ENCODE results near the gene TUBB4B.
"Not testable (repeated sequence)": the region's sequence is repeated elsewhere in the genome, so short reads cannot be mapped to it uniquely, and the experiment has no call there.

The TUBB4B gene

DNA sequence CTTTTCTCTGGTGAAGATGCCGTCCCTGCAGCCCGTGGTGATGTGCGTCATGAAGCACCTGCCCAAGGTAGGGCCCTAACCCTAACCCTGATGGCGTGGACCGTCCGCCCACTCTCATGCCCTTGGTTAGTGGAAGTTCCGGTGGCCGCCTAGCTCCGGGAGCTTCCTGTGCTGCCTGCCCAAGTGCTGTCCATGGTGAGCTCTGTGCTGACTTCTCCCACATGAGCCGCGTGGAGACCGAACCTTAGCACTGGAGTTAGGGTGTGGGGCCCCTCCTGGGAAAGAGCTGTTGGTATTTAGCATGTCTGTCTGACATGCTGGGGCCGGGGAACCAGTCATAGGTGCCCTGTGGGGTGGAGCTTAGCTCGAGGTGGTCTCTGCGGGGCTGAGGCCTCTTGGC lies 15.3 kb downstream of the TUBB4B start:
- Histone ChIP-seq H3K36me3 (ENCODE audit: low read length) (no peaks in the 10 kb centered on the region), H3K79me2 (ENCODE audit: insufficient read depth, low read length) (peaks cover 15% of the 10 kb centered on the region), H3K9me2 (replicated peaks; ENCODE audit: insufficient read depth, low read length) (no peaks in the 10 kb centered on the region), H3K4me3 (ENCODE audit: insufficient read depth, low read length, poor library complexity, severe bottlenecking) (peak overlapping the region; percentile 99), H3K9me3 (ENCODE audit: insufficient read depth, low read length) (no peaks in the 10 kb centered on the region), H3F3A (ENCODE audit: insufficient read depth) (no peaks in the 10 kb centered on the region), H4K20me1 (ENCODE audit: low read depth, low read length) (no peaks in the 10 kb centered on the region), H3K27me3 (ENCODE audit: low read length) (no peaks in the 10 kb centered on the region), H3K4me2 (ENCODE audit: low read depth, low read length, poor library complexity, severe bottlenecking) (peak overlapping the region; percentile 96), H3K9ac (ENCODE audit: low read length) (peak overlapping the region; percentile 100), H3K27ac (ENCODE audit: low read depth, low read length) (no peak overlapping the region), H2AFZ (ENCODE audit: low read depth, low read length, severe bottlenecking) (no peak overlapping the region)
- TF ChIP-seq EZH2phosphoT487 (conservative IDR thresholded peaks at IDR 0.05; ENCODE audit: low read length): no peak
- TF ChIP-seq, protein P1, sequence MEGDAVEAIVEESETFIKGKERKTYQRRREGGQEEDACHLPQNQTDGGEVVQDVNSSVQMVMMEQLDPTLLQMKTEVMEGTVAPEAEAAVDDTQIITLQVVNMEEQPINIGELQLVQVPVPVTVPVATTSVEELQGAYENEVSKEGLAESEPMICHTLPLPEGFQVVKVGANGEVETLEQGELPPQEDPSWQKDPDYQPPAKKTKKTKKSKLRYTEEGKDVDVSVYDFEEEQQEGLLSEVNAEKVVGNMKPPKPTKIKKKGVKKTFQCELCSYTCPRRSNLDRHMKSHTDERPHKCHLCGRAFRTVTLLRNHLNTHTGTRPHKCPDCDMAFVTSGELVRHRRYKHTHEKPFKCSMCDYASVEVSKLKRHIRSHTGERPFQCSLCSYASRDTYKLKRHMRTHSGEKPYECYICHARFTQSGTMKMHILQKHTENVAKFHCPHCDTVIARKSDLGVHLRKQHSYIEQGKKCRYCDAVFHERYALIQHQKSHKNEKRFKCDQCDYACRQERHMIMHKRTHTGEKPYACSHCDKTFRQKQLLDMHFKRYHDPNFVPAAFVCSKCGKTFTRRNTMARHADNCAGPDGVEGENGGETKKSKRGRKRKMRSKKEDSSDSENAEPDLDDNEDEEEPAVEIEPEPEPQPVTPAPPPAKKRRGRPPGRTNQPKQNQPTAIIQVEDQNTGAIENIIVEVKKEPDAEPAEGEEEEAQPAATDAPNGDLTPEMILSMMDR (IDR thresholded peaks at IDR 0.05; ENCODE audit: insufficient read depth, low read length, poor library complexity, severe bottlenecking): no peak

DNA sequence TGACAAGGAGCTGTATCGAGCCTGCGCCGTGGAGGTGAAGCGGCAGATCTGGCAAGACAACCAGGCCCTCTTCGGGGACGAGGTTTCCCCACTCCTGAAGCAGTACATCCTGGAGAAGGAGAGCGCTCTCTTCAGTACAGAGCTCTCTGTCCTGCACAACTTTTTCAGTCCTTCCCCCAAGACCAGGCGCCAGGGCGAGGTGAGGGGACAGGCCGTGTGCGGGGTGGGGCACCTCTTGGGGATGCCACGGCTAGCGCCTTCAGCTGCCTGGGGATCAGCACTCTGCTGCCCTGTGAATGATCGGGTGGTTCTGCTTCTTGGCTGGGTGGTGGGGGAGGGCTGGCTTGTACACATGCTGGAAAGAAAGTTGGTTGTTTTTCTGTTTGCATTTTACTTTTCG lies 15.8 kb downstream of the TUBB4B start:
- Histone ChIP-seq H3K4me2 (ENCODE audit: low read depth, low read length, poor library complexity, severe bottlenecking) (no peak overlapping the region), H3K27me3 (ENCODE audit: low read length) (no peaks in the 10 kb centered on the region), H3K9ac (ENCODE audit: low read length) (no peak overlapping the region), H3F3A (ENCODE audit: insufficient read depth) (no peaks in the 10 kb centered on the region), H3K36me3 (ENCODE audit: low read length) (no peaks in the 10 kb centered on the region), H2AFZ (ENCODE audit: low read depth, low read length, severe bottlenecking) (no peak overlapping the region), H3K79me2 (ENCODE audit: insufficient read depth, low read length) (peaks cover 15% of the 10 kb centered on the region), H3K9me3 (ENCODE audit: insufficient read depth, low read length) (no peaks in the 10 kb centered on the region), H3K9me2 (replicated peaks; ENCODE audit: insufficient read depth, low read length) (no peaks in the 10 kb centered on the region), H3K27ac (ENCODE audit: low read depth, low read length) (no peak overlapping the region), H3K4me3 (ENCODE audit: insufficient read depth, low read length, poor library complexity, severe bottlenecking) (no peak overlapping the region), H4K20me1 (ENCODE audit: low read depth, low read length) (no peaks in the 10 kb centered on the region)
- TF ChIP-seq, protein P1 (IDR thresholded peaks at IDR 0.05; ENCODE audit: insufficient read depth, low read length, poor library complexity, severe bottlenecking): no peak
- no peak for TF ChIP-seq EZH2phosphoT487 (conservative IDR thresholded peaks at IDR 0.05; ENCODE audit: low read length)

DNA sequence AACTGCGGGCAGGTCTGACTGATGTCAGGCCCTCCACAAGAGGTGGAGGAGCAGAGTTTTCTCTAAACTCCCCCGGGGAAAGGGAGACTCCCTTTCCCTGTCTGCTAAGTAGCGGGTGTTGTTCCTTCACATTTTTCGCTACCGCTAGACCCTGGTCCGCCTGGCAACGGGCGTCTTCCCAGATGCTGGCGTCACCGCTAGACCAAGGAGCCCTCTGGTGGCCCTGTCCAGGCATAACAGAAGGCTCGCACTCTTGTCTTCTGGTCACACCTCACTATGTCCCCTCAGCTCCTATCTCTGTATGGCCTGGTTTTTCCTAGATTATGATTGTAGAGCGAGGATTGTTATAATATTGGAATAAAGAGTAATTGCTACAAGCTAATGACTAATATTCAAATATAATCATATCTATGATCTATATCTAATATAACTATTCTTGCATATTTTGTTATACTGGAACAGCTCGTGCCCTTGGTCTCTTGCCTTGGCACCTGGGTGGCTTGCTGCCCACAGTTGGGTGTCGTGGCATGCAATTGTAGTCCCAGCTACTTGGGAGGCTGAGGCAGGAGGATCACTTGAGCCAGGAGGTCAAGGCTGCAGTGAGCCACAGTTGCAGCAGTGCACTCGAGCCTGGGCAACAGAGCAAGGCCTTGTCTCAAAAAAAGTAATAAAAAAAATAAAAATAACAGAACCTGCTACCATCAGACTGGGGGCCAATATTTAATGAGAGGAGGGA lies 21.3 kb downstream of the TUBB4B start:
- not testable (repeated sequence) for H3F3A ChIP-seq (ENCODE audit: insufficient read depth); H3K36me3 ChIP-seq (ENCODE audit: low read length); H3K9me2 ChIP-seq (replicated peaks; ENCODE audit: insufficient read depth, low read length); H3K4me3 ChIP-seq (ENCODE audit: insufficient read depth, low read length, poor library complexity, severe bottlenecking); H3K27me3 ChIP-seq (ENCODE audit: low read length); H3K9ac ChIP-seq (ENCODE audit: low read length); H3K79me2 ChIP-seq (ENCODE audit: insufficient read depth, low read length); H3K27ac ChIP-seq (ENCODE audit: low read depth, low read length); H3K9me3 ChIP-seq (ENCODE audit: insufficient read depth, low read length); H2AFZ ChIP-seq (ENCODE audit: low read depth, low read length, severe bottlenecking); H3K4me2 ChIP-seq (ENCODE audit: low read depth, low read length, poor library complexity, severe bottlenecking); H4K20me1 ChIP-seq (ENCODE audit: low read depth, low read length)

DNA sequence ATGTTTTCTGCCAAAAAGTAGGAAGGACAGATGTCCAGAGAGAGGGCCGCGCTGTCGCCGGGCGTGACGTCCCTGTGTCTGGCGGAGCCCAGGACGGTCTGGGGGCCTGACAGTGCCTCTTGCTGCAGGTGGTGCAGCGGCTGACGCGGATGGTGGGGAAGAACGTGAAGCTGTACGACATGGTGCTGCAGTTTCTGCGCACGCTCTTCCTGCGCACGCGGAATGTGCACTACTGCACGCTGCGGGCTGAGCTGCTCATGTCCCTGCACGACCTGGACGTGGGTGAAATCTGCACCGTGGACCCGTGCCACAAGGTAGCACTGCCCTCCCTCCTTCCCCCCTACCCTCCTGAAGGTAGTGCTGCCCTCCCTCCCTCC lies 21.8 kb downstream of the TUBB4B start:
- H3K9me3 ChIP-seq (ENCODE audit: insufficient read depth, low read length): no peaks in the 10 kb centered on the region
- no peaks in the 10 kb centered on the region for H3K27me3 ChIP-seq (ENCODE audit: low read length)
- H3K36me3 ChIP-seq (ENCODE audit: low read length): no peaks in the 10 kb centered on the region
- no peaks in the 10 kb centered on the region for H3K79me2 ChIP-seq (ENCODE audit: insufficient read depth, low read length)
- H3F3A ChIP-seq (ENCODE audit: insufficient read depth): 0 out of 2 replicates have a peak, but pooled peaks cover 3% of the 10 kb centered on the region
- H3K9me2 ChIP-seq (replicated peaks; ENCODE audit: insufficient read depth, low read length): no peaks in the 10 kb centered on the region
- no peaks in the 10 kb centered on the region for H4K20me1 ChIP-seq (ENCODE audit: low read depth, low read length)
- H3K9ac ChIP-seq (ENCODE audit: low read length): no peak overlapping the region
- no peak for TF ChIP-seq EZH2phosphoT487 (conservative IDR thresholded peaks at IDR 0.05; ENCODE audit: low read length)
- TF ChIP-seq, protein P1 (IDR thresholded peaks at IDR 0.05; ENCODE audit: insufficient read depth, low read length, poor library complexity, severe bottlenecking): no peak
- no peak overlapping the region for H3K4me3 ChIP-seq (ENCODE audit: insufficient read depth, low read length, poor library complexity, severe bottlenecking)
- H3K4me2 ChIP-seq (ENCODE audit: low read depth, low read length, poor library complexity, severe bottlenecking): no peak overlapping the region
- no peak overlapping the region for H3K27ac ChIP-seq (ENCODE audit: low read depth, low read length)
- H2AFZ ChIP-seq (ENCODE audit: low read depth, low read length, severe bottlenecking): no peak overlapping the region
